Omental fat pad (tissue), 4 donors: Measurements from ENCODE around the gene ABCF1. TPM values are rescaled to one million over a fixed set of nuclear protein-coding genes. Genes with fewer than 3 reads are reported as not detected.

ENCODE experiments used
- ATAC-seq: fragments of 150-250 bp; one replicate; pipeline ENCODE4 v1.9.1; 2016; ENCODE audit warnings: mild to moderate bottlenecking, moderate library complexity; ENCODE audit not compliant: low FRiP score
- DNase-seq: peaks from one replicate; pipeline ENCODE4 v3.0.0-alpha.2; 2019; ENCODE audit warnings: low spot score
- total RNA-seq, 4 donors: library from RNA; depleted of rRNA; stranded (reverse); fragments of >200 nt; gene quantifications; one replicate each; pipeline ENCODE4 v1.1.0, GENCODE V29; 2016
- TF ChIP-seq, protein P1 (sequence below), 3 donors: fragments of 450-650 bp; IDR thresholded peaks; one replicate each; pipeline ENCODE4 v1.5.1; 2016 to 2017; ENCODE audit warnings: antibody characterized with exemption in 3 of 3, mild to moderate bottlenecking in 3 of 3, moderate library complexity in 2 of 3

Gene ABCF1
- total RNA-seq, 4 donors from 2014 or later, result 34.4 to 86.0 (median 51.1) TPM

DNA sequence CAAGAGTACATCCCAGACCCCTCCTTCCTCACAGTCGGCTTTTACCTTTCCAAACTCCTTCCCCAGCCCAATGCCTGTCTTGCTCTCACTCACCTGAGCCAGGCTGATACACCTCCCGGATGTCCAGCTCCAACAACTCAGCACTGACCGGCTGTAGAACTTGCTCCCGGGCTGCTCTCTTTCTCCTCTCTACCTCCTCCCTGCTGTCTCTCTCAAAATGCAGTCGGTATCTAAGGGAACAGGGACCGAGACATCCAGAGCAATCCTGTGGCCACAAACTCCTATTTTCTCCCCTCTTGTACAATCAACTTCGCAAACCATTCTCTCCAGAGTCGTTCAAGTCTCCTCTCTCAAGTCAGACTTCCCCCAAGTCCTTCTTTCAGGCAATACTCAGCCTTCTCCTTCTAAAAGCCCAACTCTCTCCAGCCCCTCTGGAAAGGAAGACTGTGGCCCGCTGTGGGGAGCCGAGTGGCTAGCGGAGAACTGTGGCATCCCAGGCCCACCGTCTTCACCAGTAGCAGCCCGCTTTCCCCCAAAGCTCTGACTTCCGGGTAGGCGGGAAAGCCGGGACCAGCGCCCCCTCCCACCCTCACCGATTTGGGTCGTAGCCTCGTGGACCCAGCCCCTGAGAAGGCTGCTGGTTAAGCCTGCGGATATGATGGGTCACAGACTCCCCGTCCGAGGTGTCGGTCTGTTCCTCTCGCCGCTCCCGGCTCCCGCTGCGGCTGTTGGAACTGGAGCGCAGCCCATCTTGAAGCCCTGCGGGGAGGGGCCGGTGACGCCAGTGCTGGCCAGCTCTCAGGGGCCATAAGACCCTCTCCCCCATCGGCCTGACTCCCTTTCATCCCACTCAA, 16.1 kb upstream of the ABCF1 start:
- no peak for DNase-seq
- ATAC-seq, result peak; percentile 2
- TF ChIP-seq, protein P1, sequence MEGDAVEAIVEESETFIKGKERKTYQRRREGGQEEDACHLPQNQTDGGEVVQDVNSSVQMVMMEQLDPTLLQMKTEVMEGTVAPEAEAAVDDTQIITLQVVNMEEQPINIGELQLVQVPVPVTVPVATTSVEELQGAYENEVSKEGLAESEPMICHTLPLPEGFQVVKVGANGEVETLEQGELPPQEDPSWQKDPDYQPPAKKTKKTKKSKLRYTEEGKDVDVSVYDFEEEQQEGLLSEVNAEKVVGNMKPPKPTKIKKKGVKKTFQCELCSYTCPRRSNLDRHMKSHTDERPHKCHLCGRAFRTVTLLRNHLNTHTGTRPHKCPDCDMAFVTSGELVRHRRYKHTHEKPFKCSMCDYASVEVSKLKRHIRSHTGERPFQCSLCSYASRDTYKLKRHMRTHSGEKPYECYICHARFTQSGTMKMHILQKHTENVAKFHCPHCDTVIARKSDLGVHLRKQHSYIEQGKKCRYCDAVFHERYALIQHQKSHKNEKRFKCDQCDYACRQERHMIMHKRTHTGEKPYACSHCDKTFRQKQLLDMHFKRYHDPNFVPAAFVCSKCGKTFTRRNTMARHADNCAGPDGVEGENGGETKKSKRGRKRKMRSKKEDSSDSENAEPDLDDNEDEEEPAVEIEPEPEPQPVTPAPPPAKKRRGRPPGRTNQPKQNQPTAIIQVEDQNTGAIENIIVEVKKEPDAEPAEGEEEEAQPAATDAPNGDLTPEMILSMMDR (IDR thresholded peaks at IDR 0.05), result no peak

DNA sequence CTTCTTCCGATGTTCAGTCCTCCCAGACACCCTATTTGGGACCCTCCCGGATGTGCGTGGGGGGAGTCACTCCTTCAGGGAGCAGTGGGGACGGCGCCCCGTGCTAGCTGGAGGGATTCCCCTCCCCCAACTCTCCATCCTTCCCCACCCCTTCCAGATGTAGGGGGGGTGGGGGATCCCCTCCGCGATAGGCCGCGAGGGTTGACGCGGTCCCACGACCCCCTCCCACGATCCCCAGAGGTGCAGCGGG, 15.5 kb upstream of the ABCF1 start:
- ATAC-seq (no peak), DNase-seq (no peak)
- TF ChIP-seq, protein P1 (IDR thresholded peaks at IDR 0.05), result no peak

DNA sequence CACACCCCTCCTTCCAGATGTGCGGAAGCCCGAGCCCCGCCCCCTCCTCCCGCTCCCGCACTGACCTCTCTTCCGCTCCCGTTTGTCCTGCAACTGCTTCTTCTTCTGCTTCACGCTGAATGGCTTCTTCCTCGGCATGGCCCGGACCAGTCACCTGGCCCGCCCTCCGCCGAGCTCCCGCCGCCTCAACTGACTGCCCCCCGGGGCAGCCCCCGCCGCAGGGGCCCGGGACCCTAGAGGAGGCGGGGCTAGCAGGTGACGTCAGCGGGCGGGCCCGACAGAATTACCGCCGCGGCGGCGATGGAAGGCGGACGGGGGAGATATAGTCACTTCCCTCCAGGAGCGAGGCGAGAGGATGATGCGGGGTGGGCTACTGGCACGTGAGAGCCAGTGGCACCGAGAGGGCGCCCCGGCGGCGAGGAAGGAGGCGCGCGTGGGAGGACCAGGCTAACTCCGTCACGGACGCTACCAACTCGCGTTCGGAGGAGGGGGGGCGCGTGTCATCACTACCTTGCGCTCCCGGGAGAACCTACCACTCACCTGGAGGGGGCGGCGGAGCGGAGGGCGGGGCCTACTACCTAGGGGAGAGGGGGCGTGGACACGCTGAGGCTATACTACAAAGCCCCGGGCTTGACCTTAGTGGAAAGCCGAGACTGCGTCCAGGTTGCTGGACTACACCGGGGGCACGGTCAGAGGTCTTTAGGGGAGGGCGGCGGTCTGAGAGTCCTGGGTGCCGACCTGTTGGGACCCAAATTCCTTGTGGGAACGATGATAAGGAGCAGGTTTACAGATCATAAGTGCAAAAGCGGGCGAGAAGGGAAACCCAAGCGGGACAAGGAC, 15.0 kb upstream of the ABCF1 start, which contains the start of gene GNL1:
Gene GNL1 (minus strand): TSS at position 424 of the 840 bp plus-strand sequence. CDS start 286 bp downstream, at position 138.
- TF ChIP-seq, protein P1 (IDR thresholded peaks at IDR 0.05), result no peak
- DNase-seq (peak; percentile 96), ATAC-seq (peak; percentile 93)

DNA sequence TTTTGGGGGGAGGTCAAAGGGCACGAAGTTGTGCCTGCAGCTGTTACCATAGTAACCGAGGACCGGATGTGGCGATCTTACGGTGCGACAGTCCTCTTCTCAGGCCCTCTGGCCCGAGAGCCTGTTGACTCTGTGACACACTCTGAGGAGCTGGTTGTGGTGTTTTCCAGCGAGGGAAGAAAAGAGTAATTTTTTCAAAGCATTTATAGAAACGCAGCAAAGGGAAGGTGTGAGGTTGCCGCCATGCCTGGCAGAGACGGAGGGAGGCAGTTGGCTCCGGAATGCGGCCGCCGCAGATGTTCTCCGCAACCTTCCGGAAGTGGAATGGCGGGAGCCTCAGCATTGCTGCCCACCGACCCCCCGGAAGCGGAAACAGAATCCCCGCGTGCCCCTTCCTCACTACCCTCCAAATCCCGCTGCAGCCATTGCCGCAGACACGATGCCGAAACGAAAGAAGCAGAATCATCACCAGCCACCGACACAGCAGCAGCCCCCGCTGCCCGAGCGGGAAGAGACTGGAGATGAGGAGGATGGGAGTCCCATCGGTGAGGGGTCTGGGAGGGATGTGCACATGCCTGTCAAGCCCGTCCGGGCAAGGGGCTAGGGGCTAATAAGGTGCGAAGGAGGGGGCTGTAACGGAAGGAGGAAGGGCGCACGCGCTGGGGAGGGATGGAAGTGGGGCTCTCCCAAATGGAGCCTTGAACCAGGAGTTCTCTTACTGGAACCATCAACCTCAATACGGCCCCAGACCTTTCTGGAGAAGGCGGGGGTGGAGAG, 14.1 kb upstream of the ABCF1 start, which contains the start of gene PRR3:
Gene PRR3 (plus strand): TSS at position 390 of the 777 bp plus-strand sequence. CDS start 50 bp downstream, at position 440.
- TF ChIP-seq, protein P1 (IDR thresholded peaks at IDR 0.05), result no peak
- ATAC-seq (peak; percentile 71), DNase-seq (peak; percentile 84)

DNA sequence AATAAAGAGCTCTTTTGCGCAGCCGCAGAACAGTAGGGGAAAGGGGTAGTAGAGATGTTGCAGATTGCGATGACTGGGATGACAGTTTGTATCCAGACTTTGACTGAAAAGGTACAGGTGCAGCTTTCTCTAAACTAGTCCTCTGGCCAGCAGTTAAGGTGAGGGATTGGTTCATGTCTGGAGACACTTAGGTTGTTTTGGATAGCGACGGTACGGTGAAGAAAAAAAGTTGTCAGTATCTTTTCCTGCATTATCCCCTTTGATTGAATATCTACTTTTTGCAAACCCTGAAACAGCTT, 13.6 kb upstream of the ABCF1 start:
- DNase-seq (no peak), ATAC-seq (no peak)
- TF ChIP-seq, protein P1 (IDR thresholded peaks at IDR 0.05), result no peak

DNA sequence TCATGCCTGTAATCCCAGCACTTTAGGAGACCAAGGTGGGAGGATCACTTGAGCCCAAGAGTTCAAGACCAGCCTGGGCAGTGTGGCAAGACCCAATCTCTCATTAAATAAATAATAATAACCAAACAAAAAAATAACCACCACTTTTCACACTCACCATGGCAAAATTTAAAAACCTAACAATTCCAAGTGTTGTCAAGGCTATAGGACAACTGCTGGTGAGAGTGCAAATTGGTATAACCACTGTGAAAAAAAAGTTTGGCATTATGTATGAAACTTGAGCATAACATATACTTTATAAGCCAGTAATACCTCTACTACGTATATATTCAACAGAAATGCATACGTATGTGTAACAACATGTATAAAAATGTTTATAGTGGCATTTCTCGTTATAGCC, 10.3 kb upstream of the ABCF1 start:
- ATAC-seq (no peak), DNase-seq (no peak)
- TF ChIP-seq, protein P1 (IDR thresholded peaks at IDR 0.05), result no peak
